HEK293 (cell line): ENCODE data around the gene HRAS.

Experiments used
- AEBP2 ChIP-seq: fragments of 450-650 bp; formaldehyde crosslinking; IDR thresholded peaks from 2 replicates; pipeline ENCODE4 v1.5.1; 2016; ENCODE audit warnings: missing biosample characterization, missing genetic modification characterization, borderline replicate concordance
- BCL11A ChIP-seq: fragments of 450-650 bp; formaldehyde crosslinking; IDR thresholded peaks from 2 replicates; pipeline ENCODE4 v1.5.1; 2016; ENCODE audit warnings: low read depth, missing biosample characterization, missing genetic modification characterization
- BCL6B ChIP-seq: fragments of 450-650 bp; formaldehyde crosslinking; IDR thresholded peaks from 2 replicates; pipeline ENCODE4 v1.5.1; 2017; ENCODE audit warnings: missing biosample characterization, missing genetic modification characterization
- GLI4 ChIP-seq: fragments of 450-650 bp; formaldehyde crosslinking; IDR thresholded peaks from 2 replicates; pipeline ENCODE4 v1.5.1; 2016; ENCODE audit warnings: missing biosample characterization, missing genetic modification characterization
- GLIS1 ChIP-seq: fragments of 450-650 bp; formaldehyde crosslinking; IDR thresholded peaks from 2 replicates; pipeline ENCODE4 v1.5.1; 2016; ENCODE audit warnings: missing biosample characterization, missing genetic modification characterization
- HOXC10 ChIP-seq: sonication (generic); formaldehyde crosslinking; IDR thresholded peaks from 2 replicates; pipeline ENCODE4 v1.8.1; 2023; ENCODE audit warnings: mild to moderate bottlenecking, missing genetic modification reagents
- HOXD13 ChIP-seq: sonication (generic); formaldehyde crosslinking; IDR thresholded peaks from 2 replicates; pipeline ENCODE4 v1.8.0; 2022; ENCODE audit warnings: missing genetic modification reagents, borderline replicate concordance
- MZF1 ChIP-seq: fragments of 450-650 bp; formaldehyde crosslinking; IDR thresholded peaks from 2 replicates; pipeline ENCODE4 v1.5.1; 2017; ENCODE audit warnings: missing biosample characterization, missing genetic modification characterization, borderline replicate concordance
- PATZ1 ChIP-seq: fragments of 450-650 bp; formaldehyde crosslinking; IDR thresholded peaks from 2 replicates; pipeline ENCODE4 v1.5.1; 2016; ENCODE audit warnings: missing biosample characterization, missing genetic modification characterization
- PRDM1 ChIP-seq: fragments of 450-650 bp; formaldehyde crosslinking; IDR thresholded peaks from 2 replicates; pipeline ENCODE4; 2016; ENCODE audit warnings: missing biosample characterization, missing genetic modification characterization
- SP2 ChIP-seq: fragments of 450-650 bp; formaldehyde crosslinking; IDR thresholded peaks from 2 replicates; pipeline ENCODE4 v1.5.1; 2016; ENCODE audit warnings: missing biosample characterization, missing genetic modification characterization
- ZBTB44 ChIP-seq: fragments of 450-650 bp; IDR thresholded peaks from 2 replicates; pipeline ENCODE4 v1.5.1; 2018; ENCODE audit warnings: missing biosample characterization, mild to moderate bottlenecking, missing genetic modification characterization
- ZBTB6 ChIP-seq: fragments of 450-650 bp; formaldehyde crosslinking; IDR thresholded peaks from 2 replicates; pipeline ENCODE4 v1.5.1; 2017; ENCODE audit warnings: missing biosample characterization, missing genetic modification characterization
- ZIC2 ChIP-seq: fragments of 450-650 bp; formaldehyde crosslinking; IDR thresholded peaks from 2 replicates; pipeline ENCODE4 v1.5.1; 2016; ENCODE audit warnings: missing biosample characterization, missing genetic modification characterization
- ZNF174 ChIP-seq: fragments of 450-650 bp; formaldehyde crosslinking; IDR thresholded peaks from 2 replicates; pipeline ENCODE4 v1.5.0; 2017; ENCODE audit warnings: missing biosample characterization, mild to moderate bottlenecking, missing genetic modification characterization
- ZNF266 ChIP-seq: fragments of 450-650 bp; formaldehyde crosslinking; IDR thresholded peaks from 2 replicates; pipeline ENCODE4 v1.5.1; 2016; ENCODE audit warnings: missing biosample characterization, missing genetic modification characterization, low read depth
- ZNF394 ChIP-seq: fragments of 450-650 bp; formaldehyde crosslinking; IDR thresholded peaks from 2 replicates; pipeline ENCODE4 v1.5.1; 2016; ENCODE audit warnings: missing biosample characterization, missing genetic modification characterization, mild to moderate bottlenecking, moderate library complexity, borderline replicate concordance
- ZNF514 ChIP-seq: fragments of 450-650 bp; formaldehyde crosslinking; IDR thresholded peaks from 2 replicates; pipeline ENCODE4 v1.5.1; 2016; ENCODE audit warnings: missing biosample characterization, missing genetic modification characterization
- ZNF558 ChIP-seq: fragments of 450-650 bp; formaldehyde crosslinking; IDR thresholded peaks from 2 replicates; pipeline ENCODE4 v1.5.1; 2016; ENCODE audit warnings: missing biosample characterization, missing genetic modification characterization
- ZNF561 ChIP-seq: fragments of 450-650 bp; IDR thresholded peaks from 2 replicates; pipeline ENCODE4 v1.5.1; 2018; ENCODE audit warnings: missing biosample characterization, missing genetic modification characterization, borderline replicate concordance
- ZNF639 ChIP-seq: fragments of 450-650 bp; formaldehyde crosslinking; IDR thresholded peaks from 2 replicates; pipeline ENCODE4 v1.5.1; 2016; ENCODE audit warnings: missing biosample characterization, missing genetic modification characterization
- ZNF645 ChIP-seq: fragments of 450-650 bp; formaldehyde crosslinking; IDR thresholded peaks from 2 replicates; pipeline ENCODE4; 2016; ENCODE audit warnings: missing biosample characterization, missing genetic modification characterization
- ZNF654 ChIP-seq: fragments of 450-650 bp; formaldehyde crosslinking; IDR thresholded peaks from 2 replicates; pipeline ENCODE4 v1.5.1; 2016; ENCODE audit warnings: low read depth, missing biosample characterization, missing genetic modification characterization
- ZNF76 ChIP-seq: fragments of 450-650 bp; formaldehyde crosslinking; IDR thresholded peaks from 2 replicates; pipeline ENCODE4; 2016; ENCODE audit warnings: low read depth, missing biosample characterization, missing genetic modification characterization, borderline replicate concordance
- ZNF777 ChIP-seq: fragments of 450-650 bp; formaldehyde crosslinking; IDR thresholded peaks from 2 replicates; pipeline ENCODE4 v1.5.1; 2017; ENCODE audit warnings: missing biosample characterization, missing genetic modification characterization, borderline replicate concordance
- ZNF791 ChIP-seq: fragments of 450-650 bp; formaldehyde crosslinking; IDR thresholded peaks from 2 replicates; pipeline ENCODE4 v1.5.1; 2016; ENCODE audit warnings: missing biosample characterization, missing genetic modification characterization
- ZNF843 ChIP-seq: fragments of 450-650 bp; formaldehyde crosslinking; IDR thresholded peaks from 2 replicates; pipeline ENCODE4 v1.5.1; 2016; ENCODE audit warnings: missing biosample characterization, missing genetic modification characterization
- ZSCAN23 ChIP-seq: fragments of 450-650 bp; formaldehyde crosslinking; IDR thresholded peaks from 2 replicates; pipeline ENCODE4 v1.5.1; 2016; ENCODE audit warnings: missing biosample characterization, missing genetic modification characterization

Gene HRAS

GRCh38 chr11:575996-576768 is 40.8 kb upstream of the HRAS start, which contains the start of gene PHRF1 (continued):
- TF ChIP-seq ZBTB44 (tag by site-specific recombination) = no peak
- TF ChIP-seq ZNF266 (tag by site-specific recombination) = no peak
- no peak for TF ChIP-seq ZNF174
- TF ChIP-seq GLIS1 (tag by site-specific recombination) = no peak; the same call in 1 of the 2 replicates
- TF ChIP-seq ZNF639 (tag by site-specific recombination) = peak; percentile 88
- TF ChIP-seq SP2 (tag by site-specific recombination) = peak; percentile 74
- TF ChIP-seq HOXD13 (CRISPR knock-in tag) = no peak
- no peak for TF ChIP-seq ZNF791
- TF ChIP-seq ZNF394 (tag by site-specific recombination) = peak; percentile 14; the same call in 1 of the 2 replicates
- no peak for TF ChIP-seq PRDM1 (tag by site-specific recombination)
- TF ChIP-seq HOXC10 (CRISPR knock-in tag) = no peak
- TF ChIP-seq BCL6B = no peak
- no peak for TF ChIP-seq MZF1 (tag by site-specific recombination)
- no peak for TF ChIP-seq ZNF514
- TF ChIP-seq ZNF777 (tag by site-specific recombination) = no peak
- 0 out of 2 replicates have a peak, but pooled peaks have one; percentile 26 for TF ChIP-seq ZNF561 (tag by site-specific recombination)
- no peak for TF ChIP-seq PATZ1 (tag by site-specific recombination)
- TF ChIP-seq AEBP2 (tag by site-specific recombination) = no peak
- no peak for TF ChIP-seq ZBTB6
- no peak for TF ChIP-seq ZIC2 (tag by site-specific recombination)
- 0 out of 2 replicates have a peak, but pooled peaks have one; percentile 38 for TF ChIP-seq GLI4
- no peak for TF ChIP-seq ZNF654 (tag by site-specific recombination)
- TF ChIP-seq ZNF76 = no peak; the same call in 1 of the 2 replicates
- no peak for TF ChIP-seq ZSCAN23 (tag by site-specific recombination)
- TF ChIP-seq ZNF645 (tag by site-specific recombination) = no peak
- no peak for TF ChIP-seq BCL11A (tag by site-specific recombination)
- 0 out of 2 replicates have a peak, but pooled peaks have one; percentile 60 for TF ChIP-seq ZNF843 (tag by site-specific recombination)
- TF ChIP-seq ZNF558 = no peak
